ENCODE data around the gene TMEM225B.

DNA sequence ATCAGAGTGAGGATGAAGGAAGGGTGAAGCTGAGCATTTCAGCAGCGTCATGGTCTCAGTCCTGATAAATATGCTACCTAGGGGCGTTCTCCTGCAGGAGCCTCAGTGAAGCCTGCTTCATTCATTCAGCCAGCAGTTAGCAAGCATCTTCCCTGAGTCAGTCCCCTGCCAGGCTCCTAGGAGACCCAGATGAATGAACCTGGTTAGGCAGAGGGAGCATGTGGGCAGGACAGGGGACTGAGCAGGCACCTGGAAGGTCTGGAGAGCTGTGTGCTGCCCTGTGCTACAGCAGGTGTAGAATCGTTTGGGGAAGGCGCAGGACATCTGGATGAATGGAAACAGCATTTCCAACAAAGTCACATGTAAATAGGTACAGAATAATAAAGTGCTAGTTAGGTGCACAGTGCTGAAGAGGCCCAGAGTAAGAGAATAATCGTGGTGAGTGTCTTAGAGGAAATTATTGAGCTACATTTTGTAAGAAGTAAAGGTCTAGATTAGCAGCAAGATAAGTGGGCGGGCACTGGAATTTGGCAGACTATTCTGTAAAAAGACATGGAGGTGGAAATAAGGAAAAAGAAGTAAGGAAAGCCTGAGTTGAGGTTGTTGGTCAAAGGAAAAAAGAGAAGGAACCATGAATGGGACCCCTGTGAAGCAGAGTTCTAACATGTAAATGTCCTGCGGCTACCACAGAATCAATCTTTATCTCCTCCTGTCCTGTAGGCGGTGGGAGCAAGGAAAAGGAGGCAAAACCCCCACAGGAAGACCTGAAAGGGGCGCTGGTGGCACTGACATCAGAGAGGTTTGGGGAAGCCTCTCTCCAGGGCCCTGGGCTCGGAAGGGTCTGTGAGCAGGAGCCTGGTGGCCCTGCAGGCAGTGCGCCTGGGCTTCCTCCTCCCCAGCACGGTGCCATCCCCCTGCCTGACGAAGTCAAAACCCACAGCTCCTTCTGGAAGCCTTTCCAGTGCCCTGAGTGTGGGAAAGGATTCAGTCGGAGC, 30.7 kb downstream of the TMEM225B start:
- TF ChIP-seq, protein P1, sequence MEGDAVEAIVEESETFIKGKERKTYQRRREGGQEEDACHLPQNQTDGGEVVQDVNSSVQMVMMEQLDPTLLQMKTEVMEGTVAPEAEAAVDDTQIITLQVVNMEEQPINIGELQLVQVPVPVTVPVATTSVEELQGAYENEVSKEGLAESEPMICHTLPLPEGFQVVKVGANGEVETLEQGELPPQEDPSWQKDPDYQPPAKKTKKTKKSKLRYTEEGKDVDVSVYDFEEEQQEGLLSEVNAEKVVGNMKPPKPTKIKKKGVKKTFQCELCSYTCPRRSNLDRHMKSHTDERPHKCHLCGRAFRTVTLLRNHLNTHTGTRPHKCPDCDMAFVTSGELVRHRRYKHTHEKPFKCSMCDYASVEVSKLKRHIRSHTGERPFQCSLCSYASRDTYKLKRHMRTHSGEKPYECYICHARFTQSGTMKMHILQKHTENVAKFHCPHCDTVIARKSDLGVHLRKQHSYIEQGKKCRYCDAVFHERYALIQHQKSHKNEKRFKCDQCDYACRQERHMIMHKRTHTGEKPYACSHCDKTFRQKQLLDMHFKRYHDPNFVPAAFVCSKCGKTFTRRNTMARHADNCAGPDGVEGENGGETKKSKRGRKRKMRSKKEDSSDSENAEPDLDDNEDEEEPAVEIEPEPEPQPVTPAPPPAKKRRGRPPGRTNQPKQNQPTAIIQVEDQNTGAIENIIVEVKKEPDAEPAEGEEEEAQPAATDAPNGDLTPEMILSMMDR (IDR thresholded peaks at IDR 0.05) = no peak
- TF ChIP-seq POLR2A (IDR thresholded peaks at IDR 0.05) = no peak

Data from heart left ventricle (tissue), 13 donors.